Testis (tissue), 2 donors: Measurements from ENCODE around the gene CAPN3.

Source experiments
- CTCF ChIP-seq, 3 experiments: fragments of 450-650 bp in 2 of 3; fragments of 200-600 bp in 1 of 3; sonication (generic) in 1 of 3; IDR thresholded peaks; one replicate each; pipeline ENCODE4 v1.5.1; 2016 to 2019; ENCODE audit warnings: antibody characterized with exemption in 3 of 3, mild to moderate bottlenecking in 2 of 3, moderate library complexity in 1 of 3
- POLR2A ChIP-seq: fragments of 450-650 bp; IDR thresholded peaks from one replicate; pipeline ENCODE4 v1.6.1; 2017; ENCODE audit warnings: antibody characterized with exemption, mild to moderate bottlenecking, moderate library complexity

DNA sequence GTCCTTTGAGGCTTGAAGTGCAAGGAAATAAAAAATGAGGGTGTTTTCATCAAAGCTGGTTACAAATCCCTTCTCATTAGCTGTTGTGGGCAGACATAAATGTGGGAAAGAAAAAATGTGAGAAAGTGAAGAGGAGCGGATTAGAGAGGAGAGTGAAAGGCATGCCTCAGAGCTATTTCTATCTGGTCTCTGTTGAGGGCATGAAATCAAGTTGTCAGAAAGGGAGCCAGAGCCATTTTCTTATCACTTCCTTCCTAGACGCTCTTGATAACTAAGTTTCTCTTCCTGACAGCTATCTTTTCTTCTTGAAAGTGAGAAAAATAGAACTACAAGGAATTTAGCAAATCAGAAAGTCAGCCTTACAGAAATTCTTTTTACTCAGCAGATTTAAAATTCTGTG is 20.8 kb upstream of the CAPN3 start:
- TF ChIP-seq CTCF (IDR thresholded peaks at IDR 0.05) (no peak), POLR2A (no peak)
